Activated CD8-positive, alpha-beta memory T cell treated with anti-CD3 and anti-CD28 coated beads for 4 hours (primary cell): Measurements from ENCODE around the gene TEX54.

Experiments
- DNase-seq, 2 donors: peaks; one replicate each; pipeline ENCODE4 v3.0.0-alpha.2; 2020; ENCODE audit warnings: low read depth in 2 of 2

Gene TEX54

DNA sequence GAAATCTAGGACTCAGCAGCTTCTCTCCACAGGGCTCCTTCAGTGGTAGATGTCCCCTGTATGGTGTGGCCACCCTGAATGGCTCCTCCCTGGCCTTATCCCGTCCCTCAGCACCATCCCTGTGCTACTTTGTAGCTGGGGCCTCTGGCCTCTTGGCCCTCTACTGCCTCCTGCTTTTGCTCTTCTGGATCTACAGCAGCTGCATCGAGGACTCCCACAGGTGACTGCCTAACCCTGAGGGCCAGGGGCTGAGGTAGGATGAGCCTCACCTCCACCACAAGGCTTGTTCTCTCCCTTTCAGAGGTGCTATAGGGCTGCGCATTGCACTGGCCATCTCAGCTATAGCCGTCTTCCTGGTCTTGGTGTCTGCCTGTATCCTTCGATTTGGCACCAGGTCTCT, 43.6 kb downstream of the TEX54 start:
- no peak for DNase-seq

DNA sequence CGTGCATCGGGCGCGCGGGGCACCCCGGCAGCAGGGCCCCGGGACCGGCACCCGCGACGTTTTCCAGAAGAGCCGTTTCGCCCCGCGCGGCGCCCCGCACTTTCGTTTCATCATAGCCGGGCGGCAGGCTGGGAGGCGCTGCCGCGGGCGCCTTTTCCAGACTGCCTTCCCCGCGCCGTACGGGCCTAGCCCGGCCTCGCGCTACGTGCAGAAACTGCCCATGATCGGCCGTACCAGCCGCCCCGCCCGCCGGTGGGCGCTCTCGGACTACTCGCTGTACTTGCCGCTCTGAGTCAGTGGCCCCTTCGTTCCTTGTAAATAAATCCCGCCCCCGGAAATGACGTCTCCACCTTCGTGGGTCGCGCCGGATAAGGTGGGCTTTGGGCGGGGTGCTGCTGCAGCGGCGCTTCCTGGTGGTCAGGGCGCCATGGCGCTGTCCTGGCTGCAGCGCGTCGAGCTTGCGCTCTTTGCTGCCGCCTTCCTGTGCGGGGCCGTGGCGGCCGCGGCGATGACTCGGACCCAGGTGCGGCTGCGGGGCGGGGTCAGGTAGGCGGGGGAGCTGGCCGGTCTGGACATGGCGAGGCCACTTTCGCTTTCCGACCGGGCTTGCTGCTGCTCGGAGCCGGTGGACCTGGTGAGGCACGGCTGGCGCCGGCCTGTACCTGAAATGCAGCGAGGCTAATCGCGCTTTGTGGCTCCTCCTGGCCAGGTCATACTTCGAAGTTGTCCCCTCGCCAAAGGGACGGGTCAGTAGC, 45.5 kb downstream of the TEX54 start, which contains the start of gene TMEM179B:
TSS of gene TMEM179B (plus strand) at position 398 of the 755 bp plus-strand sequence. CDS start at position 428, 30 bp downstream.
- DNase-seq, result peak; percentile 98 to 99

DNA sequence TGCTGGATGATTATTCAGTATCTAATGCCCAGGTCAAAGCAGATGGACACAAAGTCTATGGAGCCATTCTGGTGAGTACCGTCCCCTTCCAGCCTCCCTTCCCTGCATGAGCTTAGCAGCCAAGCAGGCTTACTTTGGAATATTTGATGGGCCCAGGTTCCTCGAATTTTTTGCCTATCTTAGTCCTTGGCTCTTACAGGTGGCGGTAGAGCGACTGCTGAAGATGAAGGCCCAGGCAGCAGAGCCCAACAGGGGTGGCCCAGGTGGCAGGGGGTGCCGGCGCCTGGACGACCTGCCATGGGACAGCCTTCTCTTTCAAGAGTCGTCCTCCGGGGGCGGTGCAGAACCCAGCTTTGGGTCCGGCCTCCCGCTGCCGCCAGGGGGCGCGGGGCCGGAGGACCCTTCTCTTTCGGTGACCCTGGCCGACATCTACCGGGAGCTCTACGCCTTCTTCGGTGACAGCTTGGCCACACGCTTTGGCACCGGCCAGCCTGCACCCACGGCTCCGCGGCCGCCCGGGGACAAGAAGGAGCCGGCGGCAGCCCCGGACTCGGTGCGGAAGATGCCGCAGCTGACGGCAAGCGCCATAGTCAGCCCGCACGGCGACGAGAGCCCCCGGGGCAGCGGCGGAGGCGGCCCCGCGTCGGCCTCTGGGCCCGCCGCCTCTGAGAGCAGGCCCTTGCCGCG, 46.2 kb downstream of the TEX54 start:
- DNase-seq, result peak; percentile 69 to 73

DNA sequence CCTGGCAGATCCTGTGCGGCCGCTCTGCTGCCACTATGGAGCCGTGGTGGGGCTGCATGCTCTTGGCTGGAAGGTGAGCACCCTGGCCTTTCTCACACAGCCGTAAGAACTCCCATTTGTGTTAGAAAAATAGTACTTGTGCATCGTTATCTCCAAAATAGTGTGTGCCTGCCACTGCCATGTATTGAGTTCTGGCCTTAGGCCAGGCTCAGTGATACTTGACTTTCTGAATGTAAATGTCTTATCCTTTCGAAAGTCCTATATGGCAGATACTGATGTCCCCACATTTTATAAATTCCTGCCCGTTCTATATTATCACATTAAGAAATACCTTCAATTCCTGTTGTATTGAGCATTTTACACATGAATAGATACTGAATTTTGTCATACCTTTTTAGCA, 49.9 kb downstream of the TEX54 start:
- no peak for DNase-seq
